ENCODE data around the gene DRP2.
"Not testable (repeated sequence)": the region's sequence is repeated elsewhere in the genome, so short reads cannot be mapped to it uniquely, and the experiment has no call there.

DRP2 gene, protein sequence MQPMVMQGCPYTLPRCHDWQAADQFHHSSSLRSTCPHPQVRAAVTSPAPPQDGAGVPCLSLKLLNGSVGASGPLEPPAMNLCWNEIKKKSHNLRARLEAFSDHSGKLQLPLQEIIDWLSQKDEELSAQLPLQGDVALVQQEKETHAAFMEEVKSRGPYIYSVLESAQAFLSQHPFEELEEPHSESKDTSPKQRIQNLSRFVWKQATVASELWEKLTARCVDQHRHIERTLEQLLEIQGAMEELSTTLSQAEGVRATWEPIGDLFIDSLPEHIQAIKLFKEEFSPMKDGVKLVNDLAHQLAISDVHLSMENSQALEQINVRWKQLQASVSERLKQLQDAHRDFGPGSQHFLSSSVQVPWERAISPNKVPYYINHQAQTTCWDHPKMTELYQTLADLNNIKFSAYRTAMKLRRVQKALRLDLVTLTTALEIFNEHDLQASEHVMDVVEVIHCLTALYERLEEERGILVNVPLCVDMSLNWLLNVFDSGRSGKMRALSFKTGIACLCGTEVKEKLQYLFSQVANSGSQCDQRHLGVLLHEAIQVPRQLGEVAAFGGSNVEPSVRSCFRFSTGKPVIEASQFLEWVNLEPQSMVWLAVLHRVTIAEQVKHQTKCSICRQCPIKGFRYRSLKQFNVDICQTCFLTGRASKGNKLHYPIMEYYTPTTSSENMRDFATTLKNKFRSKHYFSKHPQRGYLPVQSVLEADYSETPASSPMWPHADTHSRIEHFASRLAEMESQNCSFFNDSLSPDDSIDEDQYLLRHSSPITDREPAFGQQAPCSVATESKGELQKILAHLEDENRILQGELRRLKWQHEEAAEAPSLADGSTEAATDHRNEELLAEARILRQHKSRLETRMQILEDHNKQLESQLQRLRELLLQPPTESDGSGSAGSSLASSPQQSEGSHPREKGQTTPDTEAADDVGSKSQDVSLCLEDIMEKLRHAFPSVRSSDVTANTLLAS

DNA sequence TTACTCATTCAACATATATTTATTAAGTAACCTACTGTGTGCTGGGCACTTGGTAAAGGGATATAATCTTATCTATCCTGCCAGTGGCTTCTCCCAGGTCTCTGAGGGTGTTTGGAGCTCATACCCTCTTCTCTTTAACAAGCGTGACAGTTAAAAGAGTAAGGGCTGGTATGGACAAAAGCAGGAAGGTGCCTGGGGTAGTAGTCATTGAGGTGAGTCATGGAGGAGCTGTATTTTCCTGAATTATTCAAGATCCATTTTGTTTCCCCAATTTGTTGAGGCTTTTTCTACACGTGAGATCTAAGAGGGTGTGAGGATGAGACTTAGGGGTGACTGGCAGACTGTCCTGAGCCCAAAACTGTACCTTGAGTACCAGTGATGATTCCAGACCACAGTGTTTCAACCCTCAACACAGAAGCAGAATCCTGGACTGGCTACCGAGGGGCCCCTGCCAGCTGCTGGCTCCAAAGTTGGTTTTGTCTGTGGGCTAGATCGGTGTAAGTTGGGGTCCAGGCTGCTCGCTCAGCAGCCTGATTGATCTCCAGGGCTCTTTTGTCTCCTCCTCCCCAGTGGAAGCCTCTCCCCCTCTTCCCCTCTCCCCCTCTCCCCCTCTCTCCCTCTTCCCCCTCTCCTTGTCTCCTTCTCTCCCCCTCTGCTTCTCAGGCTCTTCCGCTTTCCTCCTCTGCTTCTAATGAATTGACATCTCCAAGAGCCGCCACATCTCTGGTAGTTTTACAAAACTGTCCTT, at the start of gene DRP2:
Gene DRP2 (plus strand): TSS at position 671 of the 748 bp plus-strand sequence. CDS start 11,862 bp downstream, outside the sequence.
- no peak for DNase-seq (ENCODE audit: low read depth)

DNA sequence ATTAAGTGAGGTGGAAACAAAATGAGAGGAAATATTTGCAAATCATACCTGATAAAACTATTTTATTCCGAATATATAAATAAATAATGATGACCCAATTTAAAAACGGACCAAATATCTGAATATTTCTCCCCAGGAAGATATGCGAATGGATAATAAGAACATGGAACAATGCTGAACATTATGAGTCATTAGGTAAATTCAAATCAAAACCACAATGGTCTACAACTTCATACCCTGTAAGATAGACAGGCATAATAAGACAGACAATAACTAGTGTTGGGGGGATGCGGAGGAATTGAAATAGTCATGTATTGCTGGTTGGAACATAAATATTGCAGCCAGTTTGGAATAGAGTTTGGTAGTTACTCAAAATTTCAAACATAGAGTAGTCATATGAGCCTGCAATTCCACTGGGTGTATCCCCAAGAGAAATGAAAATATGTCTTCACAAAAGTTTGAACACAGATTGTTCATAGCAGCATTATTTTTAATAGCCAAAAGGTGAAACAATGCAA, 47.6 kb upstream of the DRP2 start:
- DNase-seq (ENCODE audit: low read depth) = no peak

DNA sequence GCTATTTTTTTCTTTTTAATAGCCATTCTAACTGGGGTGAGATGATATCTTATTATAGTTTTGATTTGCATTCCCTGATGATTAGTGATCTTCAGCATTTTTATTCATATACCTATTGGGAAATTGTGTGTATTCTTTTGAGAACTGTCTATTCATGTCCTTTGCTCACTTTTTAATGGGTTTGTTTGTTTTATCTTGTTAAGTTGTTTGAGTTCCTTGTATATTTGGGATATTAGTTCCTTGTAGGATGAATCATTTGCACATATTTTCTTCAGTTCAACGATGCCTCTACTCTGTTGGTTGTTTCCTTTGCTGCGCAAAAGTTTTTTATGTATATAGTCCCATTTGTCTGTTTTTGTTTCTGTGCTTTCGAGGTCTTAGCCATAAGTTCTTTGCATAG, 43.1 kb upstream of the DRP2 start:
- no peak for DNase-seq (ENCODE audit: low read depth)

DNA sequence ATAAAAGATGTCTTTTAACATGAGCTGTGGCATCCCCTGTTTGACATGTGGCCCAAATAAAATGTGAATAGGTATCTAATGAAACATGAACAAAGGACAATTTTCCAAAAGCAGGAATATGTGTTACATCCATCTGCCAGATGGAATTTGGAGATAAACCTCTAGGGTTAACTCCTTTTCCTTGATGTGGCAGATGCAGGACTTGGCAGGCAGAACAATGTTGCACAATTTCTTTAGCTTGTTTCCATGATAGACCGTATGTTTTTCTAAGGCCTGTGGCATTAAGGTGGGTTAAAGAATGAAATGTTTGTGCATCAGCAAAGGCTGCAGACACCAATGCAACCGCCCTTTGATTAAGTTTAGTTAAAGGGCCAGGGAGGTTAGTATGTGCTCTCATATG, 34.7 kb upstream of the DRP2 start:
- not testable (repeated sequence) for DNase-seq (ENCODE audit: low read depth)

DNA sequence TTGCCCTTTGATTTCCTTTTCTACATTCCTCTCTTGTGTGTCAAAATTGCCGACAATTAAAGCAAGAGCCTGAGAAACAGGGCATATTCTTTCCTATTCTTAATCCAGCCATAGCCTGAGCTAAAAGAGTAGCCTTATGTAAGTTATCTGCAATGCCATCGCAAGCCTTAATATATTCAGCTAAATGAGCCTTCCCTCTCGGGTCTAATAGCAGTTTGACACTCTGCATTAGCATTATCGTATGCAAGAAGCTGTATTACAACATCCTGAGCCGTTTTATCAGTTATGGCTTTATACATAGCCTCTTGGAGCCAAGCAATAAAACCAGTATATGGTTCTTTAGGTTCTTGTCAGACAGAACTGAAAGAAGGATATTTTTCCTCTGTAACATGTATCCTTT, 31.6 kb upstream of the DRP2 start:
- DNase-seq (ENCODE audit: low read depth) = not testable (repeated sequence)

DNA sequence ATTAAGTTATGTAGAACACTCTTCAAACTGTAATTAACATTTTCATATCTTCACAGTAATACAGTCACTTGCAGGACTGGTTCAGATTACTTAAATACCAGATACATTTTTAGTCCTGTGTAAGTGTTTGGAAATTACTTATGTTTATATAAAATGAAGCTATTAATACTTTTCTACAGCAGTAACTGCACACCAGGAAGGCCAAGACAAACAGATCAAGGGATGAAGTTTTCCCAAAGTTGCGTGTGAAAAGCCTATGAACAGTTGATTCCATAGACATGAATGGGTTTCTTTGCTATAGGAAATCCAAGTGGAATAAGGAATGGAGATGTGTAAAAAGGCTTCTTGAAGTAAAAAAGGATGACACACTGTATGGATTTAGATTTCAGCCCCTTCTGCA, 28.9 kb upstream of the DRP2 start:
- DNase-seq (ENCODE audit: low read depth) = no peak

DNA sequence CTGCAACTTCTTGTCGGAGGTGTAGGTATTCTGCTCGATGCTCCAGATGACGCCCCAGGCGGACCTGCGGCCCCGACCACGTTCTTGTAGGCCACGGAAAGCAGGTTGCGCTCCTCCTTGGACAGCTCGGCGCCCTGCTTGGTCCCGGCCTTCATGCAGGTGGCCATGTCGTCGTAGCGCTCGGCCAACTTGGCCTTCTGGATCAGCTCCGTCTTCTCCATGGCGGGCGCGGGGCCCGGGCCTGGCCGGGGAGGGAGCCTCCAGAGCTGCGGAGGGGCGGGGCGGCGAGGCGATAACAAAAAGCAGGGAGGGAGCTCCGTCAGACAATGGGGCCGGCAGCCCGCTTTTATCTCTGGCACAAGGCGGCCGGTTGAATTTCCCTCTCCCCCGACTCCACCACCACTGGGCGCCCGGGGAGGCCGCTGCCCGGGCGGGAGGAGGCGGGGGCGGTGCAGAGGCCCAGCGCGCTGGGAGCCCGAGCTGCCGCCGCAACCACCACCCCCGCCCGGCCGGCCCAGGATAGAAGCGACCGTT, 28.3 kb upstream of the DRP2 start:
- DNase-seq (ENCODE audit: low read depth) = no peak

DNA sequence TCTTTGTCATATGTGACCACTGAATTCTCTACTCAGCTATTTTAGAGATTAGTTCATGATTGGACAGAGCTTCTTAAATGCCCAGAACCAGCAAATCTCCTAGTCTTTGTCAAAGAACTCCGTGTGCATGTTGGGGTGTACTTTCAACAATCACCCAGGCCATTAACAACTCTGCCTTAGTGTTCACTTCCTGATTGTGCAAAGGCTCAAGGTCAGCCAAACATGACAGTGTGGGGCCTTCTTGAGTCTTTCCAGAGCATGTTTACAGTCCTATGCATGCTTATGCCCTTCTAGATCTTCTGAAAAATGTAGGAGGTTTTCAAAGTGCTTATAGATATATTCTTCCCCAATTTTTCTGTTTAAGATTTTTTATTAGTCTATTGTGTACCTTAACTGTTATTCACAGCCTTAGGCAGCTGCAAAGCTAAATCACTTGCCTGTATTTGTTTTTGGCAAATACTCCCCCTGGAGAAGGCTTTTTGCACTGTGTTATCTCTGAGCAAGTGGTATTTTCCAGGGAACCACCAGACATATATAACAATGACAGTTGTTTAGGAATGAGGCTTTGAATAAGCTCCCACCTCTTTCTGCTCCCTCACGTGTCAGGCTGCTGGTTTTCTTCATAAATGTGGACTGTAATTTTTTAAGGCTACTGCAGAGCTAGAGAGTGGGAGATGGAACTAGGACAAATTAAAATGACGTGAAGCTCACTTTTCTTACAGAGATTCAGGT, 24.0 kb upstream of the DRP2 start:
- no peak for DNase-seq (ENCODE audit: low read depth)

DNA sequence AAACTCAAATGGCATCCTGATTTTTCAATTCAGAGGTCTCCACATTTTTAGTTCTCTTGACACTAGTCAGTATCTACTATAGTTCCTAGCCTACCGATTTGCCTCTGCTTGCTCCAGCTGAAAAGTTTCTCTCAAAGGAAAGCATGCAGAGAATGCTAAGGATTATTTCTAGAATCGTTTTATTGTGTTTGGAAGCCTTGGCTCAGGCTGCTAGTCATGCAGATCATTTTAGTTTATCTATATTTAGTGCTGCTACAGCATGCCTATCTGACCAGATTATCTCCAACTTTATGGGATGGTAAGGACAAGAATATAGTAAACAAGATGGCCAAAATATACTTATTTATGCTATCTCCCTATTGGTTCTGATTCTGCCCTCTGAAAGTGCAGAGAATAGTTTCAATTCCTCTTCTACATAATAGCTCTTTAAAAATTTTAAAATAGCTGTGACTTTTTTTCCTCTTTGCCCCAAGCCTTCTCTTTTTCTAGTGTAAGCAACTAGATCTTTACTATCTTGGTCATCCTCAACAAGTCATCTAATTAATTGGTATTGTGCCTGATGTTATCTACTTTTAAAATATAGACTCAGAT, 15.7 kb upstream of the DRP2 start:
- no peak for DNase-seq (ENCODE audit: low read depth)

DNA sequence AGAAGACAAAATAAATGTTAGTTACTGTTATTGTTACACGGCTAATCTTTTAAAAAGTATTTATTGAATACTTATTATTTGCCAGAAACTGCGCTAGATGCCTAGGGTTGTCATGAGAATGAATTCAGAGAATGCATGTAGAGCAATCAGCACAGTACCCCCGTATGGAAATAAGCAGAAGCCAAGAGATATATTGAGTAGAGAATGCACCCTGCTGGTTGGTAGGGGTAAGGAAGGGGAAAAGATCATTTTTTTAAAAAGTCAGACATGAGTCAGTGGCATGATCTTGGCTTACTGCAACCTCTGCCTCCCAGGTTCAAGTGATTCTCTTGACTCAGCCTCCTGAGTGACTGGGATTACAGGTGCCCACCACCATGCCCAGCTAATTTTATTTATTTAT, 13.1 kb upstream of the DRP2 start:
- no peak for DNase-seq (ENCODE audit: low read depth)

DNA sequence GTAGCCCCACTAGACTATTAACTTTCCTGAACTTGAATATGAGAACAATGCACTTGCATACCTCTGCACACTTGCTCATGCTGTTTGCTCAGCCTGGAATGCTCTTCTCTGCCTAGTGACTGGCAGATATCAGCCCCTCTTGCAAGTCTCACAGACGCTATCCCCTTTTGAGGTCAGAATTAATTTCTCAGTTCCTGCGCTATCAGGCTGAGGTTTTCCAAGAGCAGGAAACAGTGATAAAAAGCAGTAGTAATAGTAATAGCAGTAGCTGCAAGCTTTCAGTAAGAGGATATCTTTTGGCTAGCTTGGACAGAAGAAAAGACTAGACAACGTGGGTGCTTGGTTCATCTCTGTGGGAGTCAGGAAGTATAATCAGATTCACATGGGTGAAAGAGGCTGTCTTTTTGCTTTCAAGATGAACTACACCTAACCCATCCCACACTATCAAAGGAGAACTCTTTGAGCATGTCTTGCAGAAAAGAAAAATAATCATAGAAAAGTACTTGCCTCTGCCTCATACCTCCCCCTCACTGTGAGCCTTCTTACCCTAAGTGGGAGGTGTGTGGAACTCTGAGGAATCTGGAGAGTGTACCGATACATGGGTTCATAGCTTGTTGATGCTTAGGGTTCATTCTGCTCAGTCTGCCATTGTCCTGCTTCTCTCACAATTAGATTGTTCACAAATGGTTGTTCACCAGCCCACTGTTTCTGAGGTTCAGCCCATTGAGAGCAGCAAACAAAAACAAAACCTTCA, 11.3 kb upstream of the DRP2 start:
- DNase-seq (ENCODE audit: low read depth) = no peak

DNA sequence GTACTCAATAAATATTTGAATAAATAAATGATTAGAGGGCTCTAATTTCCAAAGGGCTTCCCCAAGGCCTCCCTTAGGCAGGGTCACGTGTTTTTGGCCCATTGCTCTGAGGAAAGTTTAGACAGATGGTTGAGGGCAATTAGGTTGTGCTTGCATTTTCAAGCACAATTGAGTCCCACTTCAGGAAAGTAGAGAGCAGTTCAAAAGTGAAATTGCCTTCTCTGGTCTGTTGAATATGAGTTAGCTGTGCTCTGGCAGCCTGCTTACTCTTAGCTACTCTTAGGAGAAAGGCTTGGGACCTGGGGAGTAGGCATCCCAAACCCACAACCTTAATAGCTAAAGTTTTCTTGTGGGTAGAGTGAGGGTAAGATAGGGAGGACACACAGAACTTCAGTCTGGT, 9.0 kb upstream of the DRP2 start:
- DNase-seq (ENCODE audit: low read depth) = no peak

DNA sequence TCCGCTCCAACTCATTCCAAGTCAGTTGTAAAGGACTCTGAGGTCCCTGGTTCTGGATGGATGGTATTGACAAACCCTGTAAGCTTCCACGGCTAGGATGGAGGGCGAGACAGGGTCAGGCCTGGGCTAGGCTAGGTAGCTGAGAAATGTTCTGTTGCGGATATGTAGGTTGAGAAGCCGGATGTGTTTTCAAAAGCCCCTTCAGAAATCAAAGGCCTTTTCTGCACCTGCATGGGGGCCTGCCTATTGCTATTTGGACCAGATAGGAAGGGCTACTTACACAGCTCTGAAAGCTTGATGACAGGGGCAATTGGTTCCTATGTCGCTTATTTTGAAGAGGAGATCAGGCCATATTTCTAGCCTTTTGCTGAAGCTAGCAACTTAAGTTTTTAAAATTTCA, 1.9 kb upstream of the DRP2 start:
- DNase-seq (ENCODE audit: low read depth) = no peak

DNA sequence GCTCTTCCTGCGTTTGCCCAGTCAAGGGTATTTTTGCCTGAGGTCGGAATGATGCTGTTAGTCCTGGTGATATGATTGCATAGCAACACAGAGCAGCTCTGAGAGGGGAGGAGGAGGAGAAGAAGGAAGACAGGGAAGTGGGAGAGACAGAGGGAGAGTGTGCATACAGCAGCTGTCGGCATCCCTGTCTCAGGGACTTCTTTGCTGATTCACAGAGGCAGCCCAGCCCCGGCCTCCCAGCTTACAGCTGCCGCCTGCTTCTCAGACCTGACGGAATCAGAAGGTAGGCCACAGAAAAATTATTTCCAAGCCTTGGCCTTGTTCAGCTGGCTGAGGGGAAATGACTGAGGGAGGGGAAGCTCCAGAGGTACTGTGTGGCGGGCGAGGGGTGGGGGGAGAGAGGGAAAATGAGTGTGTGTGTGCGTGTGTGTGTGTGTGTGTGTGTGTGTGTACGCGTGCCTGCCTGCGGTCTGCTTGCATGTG, 319 bp downstream of the DRP2 start:
- no peak for DNase-seq (ENCODE audit: low read depth)

DNA sequence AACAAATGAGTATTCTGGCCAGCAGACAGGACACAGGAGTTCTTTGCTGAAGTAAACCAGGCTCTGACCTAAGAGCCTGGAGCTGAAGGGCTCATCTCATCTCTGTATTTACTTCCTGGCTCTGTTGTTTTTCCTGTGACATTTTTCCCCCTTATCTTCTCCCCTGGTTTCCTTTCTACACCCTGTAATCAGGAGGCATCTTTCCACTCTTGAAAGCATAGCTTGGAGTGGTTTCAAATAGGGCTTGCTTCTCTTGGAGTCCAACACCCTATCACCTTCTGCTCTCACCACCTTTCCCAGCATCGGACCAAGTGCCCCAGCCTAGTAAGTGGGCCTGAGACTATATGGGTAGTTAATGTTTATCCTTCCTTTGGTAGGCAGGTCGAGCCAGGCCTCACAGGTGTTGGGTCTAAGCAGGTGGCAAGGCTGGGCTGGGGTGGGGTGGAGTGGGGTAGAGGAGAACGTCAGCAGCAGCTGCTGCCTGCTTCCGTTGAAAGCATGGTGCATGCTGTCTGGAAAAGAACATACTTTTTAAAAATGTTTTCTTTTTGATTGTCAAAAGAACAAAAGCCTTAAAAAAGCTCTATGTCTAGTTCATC, 1.2 kb downstream of the DRP2 start:
- no peak for DNase-seq (ENCODE audit: low read depth)

DNA sequence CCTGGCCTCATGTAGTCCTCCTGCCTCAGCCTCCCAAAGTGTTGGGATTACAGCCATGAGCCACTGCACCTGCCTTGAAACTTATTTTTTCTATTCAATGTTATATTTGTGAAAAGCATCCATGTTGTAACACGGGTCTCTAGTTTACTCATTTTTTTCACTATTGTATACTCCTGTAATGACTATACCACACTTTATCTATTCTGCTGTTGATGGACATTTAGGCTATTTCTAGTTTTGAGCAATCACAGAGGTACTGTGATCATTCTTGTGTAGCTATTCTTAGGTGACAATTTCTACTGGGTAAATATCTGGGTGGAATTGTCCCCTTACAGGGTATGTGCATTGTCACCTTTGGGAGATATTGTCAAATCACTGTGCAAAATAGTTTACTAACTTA, 3.6 kb downstream of the DRP2 start:
- no peak for DNase-seq (ENCODE audit: low read depth)

DNA sequence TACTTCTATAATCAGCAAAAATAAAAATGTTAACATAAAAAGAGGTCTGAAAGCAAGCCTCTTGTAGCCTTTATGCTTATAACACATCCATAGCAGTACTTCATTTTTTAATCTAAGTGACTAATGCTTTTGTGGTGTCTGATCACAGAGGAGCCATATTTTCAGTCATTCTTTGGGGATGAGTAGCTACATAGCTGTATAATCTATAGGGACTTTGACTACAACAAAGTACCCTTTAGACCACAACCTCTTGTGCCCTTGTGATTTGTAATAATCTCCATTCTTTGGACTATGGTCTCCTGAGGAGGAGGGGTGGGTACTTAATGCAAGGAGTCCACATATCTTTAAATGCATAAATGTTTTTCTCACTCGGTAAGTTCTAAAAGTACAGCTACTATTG, 9.6 kb downstream of the DRP2 start:
- no peak for DNase-seq (ENCODE audit: low read depth)

DNA sequence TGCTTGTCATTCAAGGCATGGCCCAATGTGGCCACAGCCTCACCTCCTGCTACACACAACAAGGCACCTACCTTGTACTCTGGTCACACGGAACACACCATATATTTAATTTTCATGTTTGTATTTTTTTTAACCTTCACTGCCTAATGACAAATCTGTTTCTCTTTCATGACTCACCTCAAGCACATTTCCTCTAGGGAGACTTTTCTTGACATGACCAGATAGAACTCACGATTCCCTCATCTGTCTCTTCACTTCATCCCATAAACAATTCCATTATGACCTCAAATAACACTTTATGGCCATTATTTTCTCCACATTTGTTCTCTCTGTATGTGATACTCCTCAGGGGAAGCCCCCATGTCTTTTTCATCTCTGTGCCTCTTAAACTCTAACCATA, 11.1 kb downstream of the DRP2 start:
- no peak for DNase-seq (ENCODE audit: low read depth)

DNA sequence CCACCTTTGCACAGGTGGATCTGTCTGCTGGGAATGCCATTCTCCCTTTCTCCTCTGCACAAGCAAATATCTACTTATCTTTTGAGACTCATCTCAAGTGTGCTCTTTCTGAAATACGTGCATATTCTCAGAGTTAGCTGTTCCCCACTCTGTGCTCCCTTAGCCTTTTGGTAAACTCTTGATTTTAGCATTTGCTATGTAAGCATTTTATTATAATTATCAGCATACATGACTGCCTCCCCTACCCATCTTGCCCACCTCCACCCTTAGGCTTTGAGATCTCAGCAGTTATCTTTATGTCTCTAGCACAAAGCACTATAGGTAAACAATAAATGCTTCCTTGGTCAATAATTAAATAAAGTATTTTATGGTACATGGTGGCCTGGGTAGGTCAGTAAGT, 11.5 kb downstream of the DRP2 start:
- no peak for DNase-seq (ENCODE audit: low read depth)

Measured in stimulated activated CD8-positive, alpha-beta memory T cell treated with anti-CD3 and anti-CD28 coated beads, Interleukin-15, amount 100 ng/mL, for 1 hour (primary cell).